Loucy (cell line): ENCODE results near the gene ZNF609.

Experiments
- CTCF ChIP-seq: fragments of 200-600 bp; sonication (generic); conservative IDR thresholded peaks from 2 replicates; pipeline ENCODE4 v1.5.1; 2014; ENCODE audit warnings: mild to moderate bottlenecking, antibody characterized with exemption, low read length
- EZH2phosphoT487 ChIP-seq: fragments of 200-600 bp; IDR thresholded peaks from 2 replicates; pipeline ENCODE4 v1.6.1; 2018; ENCODE audit warnings: antibody characterized with exemption, mild to moderate bottlenecking, moderate library complexity, borderline replicate concordance

GRCh38 chr15:64634027-64634426 lies 173.6 kb downstream of the ZNF609 start:
- TF ChIP-seq CTCF, result no peak
- TF ChIP-seq EZH2phosphoT487, result no peak
